HG02759 (cell line): Measurements from ENCODE around the gene SOX12.
"Not testable (repeated sequence)": the region's sequence is repeated elsewhere in the genome, so short reads cannot be mapped to it uniquely, and the experiment has no call there.

Experiments used
- ATAC-seq: cut with Tn5 transposase; IDR thresholded peaks from one replicate; pipeline ENCODE4 v1.9.1; 2021; ENCODE audit warnings: mild to moderate bottlenecking, moderate library complexity; ENCODE audit not compliant: unreplicated experiment

The SOX12 gene

GRCh38 chr20:328975-329695 lies 3.8 kb downstream of the SOX12 start:
- ATAC-seq: no peak

- no peak for ATAC-seq
Measured at GRCh38 chr20:329851-330232, 4.5 kb downstream of the SOX12 start.

- no peak for ATAC-seq
Measured at GRCh38 chr20:330233-331149, 5.1 kb downstream of the SOX12 start.

GRCh38 chr20:334578-334977 lies 9.2 kb downstream of the SOX12 start:
- no peak for ATAC-seq

- not testable (repeated sequence) for ATAC-seq
Measured at GRCh38 chr20:336040-336439, 10.7 kb downstream of the SOX12 start.

GRCh38 chr20:341682-342081 lies 16.3 kb downstream of the SOX12 start:
- ATAC-seq: no peak

GRCh38 chr20:343107-343506 lies 17.8 kb downstream of the SOX12 start:
- ATAC-seq: no peak

GRCh38 chr20:346033-346639 lies 20.8 kb downstream of the SOX12 start:
- no peak for ATAC-seq

GRCh38 chr20:346640-347316 lies 21.4 kb downstream of the SOX12 start, which contains the start of gene NRSN2:
Gene NRSN2, plus strand, starts transcription at chr20:347111. Its CDS starts 2,533 bp downstream, at chr20:349644.
- peak; percentile 45 for ATAC-seq

GRCh38 chr20:347317-347639 lies 21.9 kb downstream of the SOX12 start:
- peak; percentile 1 for ATAC-seq

- peak; percentile 81 for ATAC-seq
Measured at GRCh38 chr20:347640-348484, 22.5 kb downstream of the SOX12 start.

GRCh38 chr20:348972-349841 lies 23.9 kb downstream of the SOX12 start:
- ATAC-seq: no peak

- ATAC-seq: no peak
Measured at GRCh38 chr20:353166-353565, 27.8 kb downstream of the SOX12 start.

GRCh38 chr20:354298-354977 lies 29.1 kb downstream of the SOX12 start:
- peak; percentile 95 for ATAC-seq

GRCh38 chr20:356154-356553 lies 30.8 kb downstream of the SOX12 start:
- not testable (repeated sequence) for ATAC-seq

- ATAC-seq: no peak
Measured at GRCh38 chr20:356745-357144, 31.4 kb downstream of the SOX12 start.

- ATAC-seq: no peak
Measured at GRCh38 chr20:358891-359555, 33.7 kb downstream of the SOX12 start.

- ATAC-seq: peak; percentile 65
Measured at GRCh38 chr20:361561-361960, 36.2 kb downstream of the SOX12 start.
